ENCODE results near the gene WDR64.

- no peak for TF ChIP-seq POLR2A (IDR thresholded peaks at IDR 0.05)
- TF ChIP-seq, protein P1, sequence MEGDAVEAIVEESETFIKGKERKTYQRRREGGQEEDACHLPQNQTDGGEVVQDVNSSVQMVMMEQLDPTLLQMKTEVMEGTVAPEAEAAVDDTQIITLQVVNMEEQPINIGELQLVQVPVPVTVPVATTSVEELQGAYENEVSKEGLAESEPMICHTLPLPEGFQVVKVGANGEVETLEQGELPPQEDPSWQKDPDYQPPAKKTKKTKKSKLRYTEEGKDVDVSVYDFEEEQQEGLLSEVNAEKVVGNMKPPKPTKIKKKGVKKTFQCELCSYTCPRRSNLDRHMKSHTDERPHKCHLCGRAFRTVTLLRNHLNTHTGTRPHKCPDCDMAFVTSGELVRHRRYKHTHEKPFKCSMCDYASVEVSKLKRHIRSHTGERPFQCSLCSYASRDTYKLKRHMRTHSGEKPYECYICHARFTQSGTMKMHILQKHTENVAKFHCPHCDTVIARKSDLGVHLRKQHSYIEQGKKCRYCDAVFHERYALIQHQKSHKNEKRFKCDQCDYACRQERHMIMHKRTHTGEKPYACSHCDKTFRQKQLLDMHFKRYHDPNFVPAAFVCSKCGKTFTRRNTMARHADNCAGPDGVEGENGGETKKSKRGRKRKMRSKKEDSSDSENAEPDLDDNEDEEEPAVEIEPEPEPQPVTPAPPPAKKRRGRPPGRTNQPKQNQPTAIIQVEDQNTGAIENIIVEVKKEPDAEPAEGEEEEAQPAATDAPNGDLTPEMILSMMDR (IDR thresholded peaks at IDR 0.05) = peak; percentile 3 to 37 (median 30)
Measured at GRCh38 chr1:241847796-241848685, 196.0 kb downstream of the WDR64 start, which contains the start of gene EXO1.
